HCT116 (cell line): ENCODE measurements around the gene AQP1. TPM values are rescaled to one million over a fixed set of nuclear protein-coding genes. Genes with fewer than 3 reads are reported as not detected.

Source experiments
- ATAC-seq: fragments of 200-7000 bp; cut with Tn5 transposase; 2 replicates; pipeline ENCODE4 v1.9.1; 2020; ENCODE audit warnings: mild to moderate bottlenecking, moderate library complexity
- BruUV-seq: library from RNA; stranded (reverse); fragments of 400-500 nt; replicated peaks from 2 replicates; lab custom pipeline; 2021; lab: Mats Ljungman, UMichigan
- CTCF ChIA-PET: fragments of 300-600 bp; sonication (Branson Sonifier 250); formaldehyde crosslinking; loops from one replicate; lab custom pipeline; 2021; ENCODE audit warnings: antibody characterized with exemption; lab: Charles Lee
- POLR2A ChIA-PET: fragments of 300-600, 350-600 bp; sonication (Branson Sonifier 250); formaldehyde crosslinking; loops from one replicate; lab custom pipeline; 2021; ENCODE audit warnings: antibody characterized with exemption; lab: Charles Lee
- RAD21 ChIA-PET, 2 experiments: fragments of 300-600 bp; sonication (Branson Sonifier 250); formaldehyde crosslinking; loops; one replicate each; lab custom pipeline; 2023; ENCODE audit warnings: low total read pairs in 2 of 2; ENCODE audit not compliant: uncharacterized antibody in 2 of 2, unreplicated experiment in 2 of 2, low non-redundant PET in 1 of 2; lab: Charles Lee
- DNase-seq: peaks from one replicate; pipeline ENCODE4 v3.0.0-alpha.2; 2010; ENCODE audit warnings: low read depth, low spot score
- H2AFZ ChIP-seq: fragments of 200-600 bp; shearing (Covaris generic), sonication (generic); 2 replicates; pipeline ENCODE4 v1.6.1; 2017; ENCODE audit warnings: low read depth, mixed run types, mixed read lengths, antibody characterized with exemption, low read length; ENCODE audit not compliant: poor library complexity, severe bottlenecking
- H3K27ac ChIP-seq: 2 replicates; pipeline ENCODE4 v1.5.1; 2012; ENCODE audit warnings: low read depth, low read length
- H3K27me3 ChIP-seq: fragments of 200-600 bp; sonication (generic); 2 replicates; pipeline ENCODE4 v1.6.1; 2016; ENCODE audit warnings: mixed run types, low read length, mixed read lengths; ENCODE audit not compliant: insufficient read depth
- H3K36me3 ChIP-seq, 2 experiments: fragments of 200-500 bp in 1 of 2; fragments of 200-600 bp in 1 of 2; sonication (Bioruptor generic) in 1 of 2; sonication (generic) in 1 of 2; 2 replicates each; pipeline versions ENCODE4 v1.5.1 to v1.6.1; 2014 to 2016; ENCODE audit warnings: low read length in 2 of 2, inconsistent platforms in 1 of 2, mixed read lengths in 1 of 2, mixed run types in 1 of 2; ENCODE audit not compliant: insufficient read depth in 2 of 2, control insufficient read depth in 1 of 2
- H3K4me1 ChIP-seq, 2 experiments: fragments of 200-600 bp in 1 of 2; sonication (generic) in 1 of 2; 2 replicates each; pipeline versions ENCODE4 v1.5.1 to v1.6.1; 2012 to 2017; ENCODE audit warnings: low read length in 2 of 2, inconsistent platforms in 1 of 2, mild to moderate bottlenecking in 1 of 2, mixed read lengths in 1 of 2, mixed run types in 1 of 2, moderate library complexity in 1 of 2; ENCODE audit not compliant: insufficient read depth in 2 of 2, control insufficient read depth in 1 of 2
- H3K4me2 ChIP-seq: fragments of 200-600 bp; sonication (generic); 2 replicates; pipeline ENCODE4 v1.6.1; 2017; ENCODE audit warnings: mixed run types, low read length, mixed read lengths
- H3K4me3 ChIP-seq, 2 experiments: fragments of 200-600 bp in 1 of 2; sonication (generic) in 1 of 2; replicated peaks in 1 of 2; 2 replicates each; pipeline ENCODE4 v1.5.1; 2011 to 2016; ENCODE audit warnings: low read length in 2 of 2, control low read depth in 1 of 2, low read depth in 1 of 2, mild to moderate bottlenecking in 1 of 2, mixed read lengths in 1 of 2, mixed run types in 1 of 2
- H3K79me2 ChIP-seq: fragments of 200-600 bp; sonication (generic); 2 replicates; pipeline ENCODE4 v1.6.1; 2017; ENCODE audit warnings: mild to moderate bottlenecking, mixed run types, low read length, moderate library complexity, mixed read lengths; ENCODE audit not compliant: insufficient read depth
- H3K9ac ChIP-seq: fragments of 200-600 bp; sonication (generic); 2 replicates; pipeline ENCODE4 v1.6.1; 2016; ENCODE audit warnings: low read length, mixed read lengths
- H3K9me2 ChIP-seq: fragments of 200-600 bp; sonication (generic), shearing (Covaris generic); 2 replicates; pipeline ENCODE4 v1.6.1; 2017; ENCODE audit warnings: mixed run types, mild to moderate bottlenecking, moderate library complexity; ENCODE audit not compliant: insufficient read depth
- H3K9me3 ChIP-seq, 2 experiments: fragments of 200-500 bp in 1 of 2; fragments of 200-600 bp in 1 of 2; sonication (Bioruptor generic) in 1 of 2; sonication (generic) in 1 of 2; 2 replicates each; pipeline ENCODE4 v1.6.1; 2014 to 2017; ENCODE audit warnings: low read length in 2 of 2, mixed read lengths in 2 of 2, inconsistent platforms in 1 of 2, low read depth in 1 of 2, mild to moderate bottlenecking in 1 of 2, mixed run types in 1 of 2, moderate library complexity in 1 of 2; ENCODE audit not compliant: control insufficient read depth in 1 of 2, insufficient read depth in 1 of 2
- H4K20me1 ChIP-seq: fragments of 200-600 bp; sonication (generic), shearing (Covaris generic); 2 replicates; pipeline ENCODE4 v1.6.1; 2017; ENCODE audit warnings: mixed run types, mild to moderate bottlenecking, moderate library complexity; ENCODE audit not compliant: insufficient read depth
- ATF3 ChIP-seq: IDR thresholded peaks from 2 replicates; pipeline ENCODE4 v1.6.1; 2012
- CTCF ChIP-seq, 3 experiments: fragments of 200-600 bp in 1 of 3; sonication (generic) in 1 of 3; IDR thresholded peaks in 2 of 3; conservative IDR thresholded peaks in 1 of 3; 2 replicates each; pipeline ENCODE4 v1.5.1; 2012 to 2017; ENCODE audit warnings: low read depth in 2 of 3, low read length in 2 of 3, antibody characterized with exemption in 1 of 3, borderline replicate concordance in 1 of 3, control low read depth in 1 of 3, mild to moderate bottlenecking in 1 of 3, mixed read lengths in 1 of 3, mixed run types in 1 of 3, moderate library complexity in 1 of 3; ENCODE audit not compliant: insufficient read depth in 1 of 3
- EGR1 ChIP-seq: IDR thresholded peaks from 2 replicates; pipeline ENCODE4 v1.6.1; 2012; ENCODE audit warnings: low read depth
- ELF1 ChIP-seq: IDR thresholded peaks from 2 replicates; pipeline ENCODE4 v1.6.1; 2012; ENCODE audit warnings: low read depth, borderline replicate concordance
- JUND ChIP-seq: IDR thresholded peaks from 2 replicates; pipeline ENCODE4 v1.6.1; 2012
- POLR2AphosphoS5 ChIP-seq: IDR thresholded peaks from 2 replicates; pipeline ENCODE4 v1.6.1; 2011; ENCODE audit warnings: mild to moderate bottlenecking, low read depth, low read length, moderate library complexity
- RAD21 ChIP-seq: IDR thresholded peaks from 2 replicates; pipeline ENCODE4 v1.6.1; 2012; ENCODE audit warnings: low read depth, mild to moderate bottlenecking
- SIN3A ChIP-seq: IDR thresholded peaks from 2 replicates; pipeline ENCODE4 v1.6.1; 2012; ENCODE audit warnings: low read depth
- SP1 ChIP-seq: IDR thresholded peaks from 2 replicates; pipeline ENCODE4 v1.6.1; 2012; ENCODE audit warnings: low read depth
- TCF7L2 ChIP-seq: IDR thresholded peaks from 2 replicates; pipeline ENCODE4 v1.7.0; 2011; ENCODE audit warnings: borderline replicate concordance, inconsistent platforms; ENCODE audit not compliant: insufficient read depth, insufficient read length; ENCODE audit errors: extremely low read depth
- ZNF274 ChIP-seq: fragments of 200-500 bp; sonication (Bioruptor generic); IDR thresholded peaks from 2 replicates; pipeline ENCODE4 v1.6.1; 2014; ENCODE audit warnings: mild to moderate bottlenecking, low read depth, low read length, inconsistent platforms
- intact Hi-C: fragments of 100-400 bp; cut with micrococcal nuclease; formaldehyde crosslinking; loops from 2 replicates; pipeline ENCODE4 v1.10.0; 2022
- total RNA-seq: library from RNA; stranded (reverse); gene quantifications from one replicate; pipeline ENCODE4 v1.2.1, GENCODE V29; 2021; ENCODE audit not compliant: unreplicated experiment
- TF ChIP-seq, protein P1 (sequence below): IDR thresholded peaks from 2 replicates; pipeline ENCODE4 v1.6.1; 2012

AQP1 gene
- total RNA-seq, 1 experiment from 2014 or later: 2.0 TPM

GRCh38 chr7:30973791-30974604 lies 62.3 kb downstream of the AQP1 start:
- CTCF ChIA-PET: interaction anchor here (1.6 to 3.0 kb wide), 2 partner anchors 10 to 35 kb away, joined by 7 to 11 read pairs; no protein-coding TSS in a partner anchor
- Histone ChIP-seq H3K79me2 (no peaks in the 10 kb centered on the region), H3K27me3 (peaks cover 5% of the 10 kb centered on the region; the same call in 1 of the 2 replicates), H2AFZ (no peak overlapping the region), H3K4me1 (peaks cover 0 to 7% of the 10 kb centered on the region in 2 experiments; a peak in 1 of 4 replicates), H4K20me1 (no peaks in the 10 kb centered on the region), H3K9me3 (no peaks in the 10 kb centered on the region), H3K9ac (no peak overlapping the region), H3K27ac (no peak overlapping the region), H3K4me2 (no peak overlapping the region), H3K9me2 (no peaks in the 10 kb centered on the region), H3K36me3 (no peaks in the 10 kb centered on the region), H3K4me3 (no peak overlapping the region)
- intact Hi-C loops: loop anchor here (1.0 to 2.0 kb wide), 2 partner anchors 35 to 174 kb away; no protein-coding TSS in a partner anchor
- TF ChIP-seq, protein P1, sequence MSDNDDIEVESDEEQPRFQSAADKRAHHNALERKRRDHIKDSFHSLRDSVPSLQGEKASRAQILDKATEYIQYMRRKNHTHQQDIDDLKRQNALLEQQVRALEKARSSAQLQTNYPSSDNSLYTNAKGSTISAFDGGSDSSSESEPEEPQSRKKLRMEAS: no peak
- TF ChIP-seq CTCF (IDR thresholded peaks at IDR 0.05 in 2 of 3, conservative IDR thresholded peaks at IDR 0.05 in 1 of 3; ENCODE audit: borderline replicate concordance in 1 of 3, insufficient read depth in 1 of 3, low read depth in 2 of 3, low read length in 2 of 3): no peak
- TF ChIP-seq ZNF274: no peak
- TF ChIP-seq SIN3A: no peak
- no peak for TF ChIP-seq EGR1
- no peak for TF ChIP-seq ELF1
- TF ChIP-seq TCF7L2: no peak
- TF ChIP-seq RAD21: no peak
- TF ChIP-seq SP1: no peak
- no peak for TF ChIP-seq POLR2AphosphoS5
- no peak for TF ChIP-seq ATF3
- TF ChIP-seq JUND: no peak
- no TSS peak for BruUV-seq
- DNase-seq (no peak), ATAC-seq (no peak)
- RAD21 ChIA-PET: no interaction called here
- POLR2A ChIA-PET: no interaction called here
